GM19463 (cell line): ENCODE results near the gene KRTAP3-3.
"Not testable (repeated sequence)": the region's sequence is repeated elsewhere in the genome, so short reads cannot be mapped to it uniquely, and the experiment has no call there.

Experiments used
- ATAC-seq: cut with Tn5 transposase; IDR thresholded peaks from one replicate; pipeline ENCODE4 v1.9.1; 2021; ENCODE audit warnings: mild to moderate bottlenecking, moderate library complexity; ENCODE audit not compliant: unreplicated experiment

Gene KRTAP3-3

DNA sequence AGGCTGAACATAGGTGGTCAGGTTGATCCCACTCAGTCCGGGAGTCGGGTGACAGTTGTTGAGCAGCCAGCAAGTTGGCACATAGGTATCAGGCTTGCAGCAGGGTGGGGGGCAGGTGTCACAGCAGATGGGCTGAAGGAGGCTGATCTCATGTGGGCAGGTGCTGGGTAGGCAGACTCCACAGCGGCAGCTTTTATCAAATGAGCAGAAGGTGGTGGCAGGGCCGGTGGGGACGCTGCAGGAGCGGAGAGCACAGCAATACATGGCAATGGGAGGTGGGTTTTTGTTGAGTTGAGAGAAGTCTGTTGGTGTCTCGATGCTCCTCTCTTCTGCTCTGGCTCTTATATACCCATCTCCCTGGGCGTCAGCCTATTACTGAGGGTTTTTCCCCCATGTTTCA, 14.8 kb upstream of the KRTAP3-3 start, which contains the start of gene KRTAP3-1:
Gene KRTAP3-1 (minus strand): TSS at position 318 of the 400 bp plus-strand sequence. CDS start 54 bp downstream, at position 264.
- ATAC-seq, result no peak

DNA sequence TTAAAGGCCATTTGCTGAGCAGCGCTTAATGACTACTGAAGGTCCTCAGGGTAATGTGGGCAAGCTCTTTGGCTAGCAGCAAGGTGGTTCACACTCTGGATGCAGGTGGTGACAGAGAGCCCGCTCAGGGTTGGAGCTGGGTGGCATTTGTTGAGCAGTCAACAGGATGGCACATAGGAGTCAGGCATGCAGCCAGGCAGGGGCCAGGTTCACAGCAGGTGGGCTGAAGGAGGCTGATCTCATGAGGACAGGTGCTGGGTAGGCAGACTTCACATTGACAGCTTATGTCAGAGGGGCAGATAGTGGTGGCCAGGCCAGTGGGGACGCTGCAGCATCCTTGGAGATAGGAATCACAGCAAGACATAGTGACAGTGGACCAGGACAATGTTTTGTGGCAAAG, 10.4 kb upstream of the KRTAP3-3 start:
- ATAC-seq, result no peak

DNA sequence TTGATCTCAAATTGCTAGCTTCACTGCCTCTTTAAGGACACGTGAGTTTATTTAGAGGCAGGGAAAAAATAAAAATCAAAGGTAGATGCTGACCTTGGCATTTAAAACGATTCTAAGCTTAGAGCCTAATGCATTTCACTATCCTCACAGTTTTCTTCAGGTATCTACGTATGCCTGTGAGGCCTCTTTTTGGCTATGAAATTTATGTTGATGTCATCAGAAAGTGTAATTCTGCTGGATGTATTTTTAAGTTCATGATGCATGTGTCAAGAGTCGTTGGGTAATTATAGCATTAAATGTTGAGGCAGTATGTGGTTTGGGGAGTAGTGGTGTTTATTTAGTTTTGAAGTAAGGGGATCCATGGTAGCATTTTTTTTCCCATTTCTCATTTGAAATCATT, 10.0 kb upstream of the KRTAP3-3 start:
- no peak for ATAC-seq

DNA sequence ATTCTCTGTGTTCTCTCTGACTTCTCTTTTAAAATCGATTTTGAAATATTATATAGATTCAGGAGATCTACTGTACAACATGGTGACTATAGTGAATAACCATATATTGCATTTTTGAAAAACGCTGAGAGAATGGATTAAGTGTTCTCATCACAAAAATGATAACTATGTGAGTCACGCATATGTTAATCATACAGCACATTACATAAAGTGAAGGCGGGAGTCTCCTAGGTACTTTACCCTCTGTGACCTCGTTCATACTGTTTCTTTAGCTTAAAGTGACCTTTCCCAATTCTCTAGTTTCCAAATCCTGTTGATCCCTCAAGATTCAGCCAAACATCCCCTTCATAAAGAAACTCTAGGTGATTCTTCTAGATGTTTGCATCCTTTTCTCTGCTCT, 8.8 kb upstream of the KRTAP3-3 start:
- ATAC-seq, result no peak

DNA sequence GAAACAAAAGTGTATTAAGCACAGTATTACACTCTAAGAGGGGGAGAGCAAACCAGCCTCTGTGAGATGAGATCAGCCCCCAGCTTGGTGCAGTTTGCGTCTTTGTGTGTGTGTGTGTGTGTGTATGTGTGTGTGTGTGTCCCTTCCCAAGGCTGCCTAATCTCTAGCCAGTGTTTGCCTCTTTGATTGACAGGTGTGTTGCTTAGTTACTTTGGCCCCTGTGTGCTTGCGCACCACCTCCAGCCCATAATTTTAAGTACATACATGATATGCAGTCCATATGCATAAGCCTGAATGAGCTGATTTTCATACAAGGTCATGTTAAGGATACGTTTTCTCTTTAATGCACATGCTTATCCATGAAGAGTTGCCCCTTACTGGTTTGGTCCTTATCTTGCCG, 7.8 kb upstream of the KRTAP3-3 start:
- no peak for ATAC-seq

DNA sequence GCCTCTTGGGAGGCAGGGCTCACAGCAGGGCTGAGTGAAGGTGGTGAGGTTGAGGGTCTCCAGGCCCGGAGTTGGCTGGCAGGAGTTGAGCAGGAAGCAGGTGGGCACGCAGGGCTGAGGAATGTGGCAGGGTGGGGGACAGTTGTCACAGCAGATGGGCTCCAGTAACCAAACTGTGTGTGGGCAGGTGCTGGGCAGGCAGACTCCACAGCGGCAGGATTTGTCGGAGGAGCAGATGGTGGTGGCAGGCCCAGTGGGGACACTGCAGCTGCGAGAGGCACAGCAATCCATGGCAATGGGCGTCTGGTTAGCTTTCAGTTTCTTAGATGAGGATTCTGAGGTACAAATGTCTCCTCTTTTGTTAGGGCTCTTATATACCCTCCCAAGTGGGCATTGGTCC, 5.6 kb upstream of the KRTAP3-3 start, which contains the start of gene KRTAP3-2:
Gene KRTAP3-2 (minus strand): TSS at position 344 of the 400 bp plus-strand sequence. CDS start 53 bp downstream, at position 291.
- not testable (repeated sequence) for ATAC-seq

DNA sequence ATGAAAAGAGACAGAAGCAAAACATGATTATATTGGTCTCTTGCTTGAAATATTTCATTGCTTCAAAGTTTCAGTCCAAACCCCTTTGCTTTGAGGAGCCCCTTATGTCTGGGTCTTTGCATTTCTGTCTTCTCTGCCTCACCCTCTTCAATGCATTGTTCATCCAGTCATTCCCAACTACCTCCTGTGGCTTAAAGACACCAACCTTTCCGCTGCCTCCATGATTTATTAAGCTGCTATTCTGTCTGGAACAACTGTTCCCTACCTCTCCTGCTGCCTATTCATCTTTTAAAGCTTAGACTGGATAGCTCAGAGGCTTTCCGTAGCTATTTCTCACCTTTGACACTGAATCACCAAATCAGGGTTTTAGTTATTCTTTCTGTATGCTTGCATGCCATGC, 3.4 kb upstream of the KRTAP3-3 start:
- ATAC-seq, result no peak

DNA sequence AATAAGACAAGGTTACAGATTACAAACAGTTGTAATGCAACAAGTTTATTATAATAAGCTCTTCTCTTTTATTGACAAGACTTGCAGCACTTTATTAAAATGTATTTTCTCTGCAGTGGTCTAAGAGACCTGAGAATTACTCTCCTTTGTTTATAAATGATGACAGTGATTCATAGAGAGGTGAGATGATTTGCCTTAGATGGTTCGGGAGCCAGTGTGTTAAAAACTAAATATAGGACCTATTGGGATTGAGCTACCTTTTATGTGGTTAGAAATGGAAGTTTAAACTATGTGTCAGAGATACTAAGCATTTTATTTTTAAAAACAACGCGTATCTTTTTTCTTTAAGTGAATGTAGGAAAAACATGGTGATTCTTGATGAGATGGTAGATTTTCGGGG, 2.9 kb upstream of the KRTAP3-3 start:
- ATAC-seq, result no peak

DNA sequence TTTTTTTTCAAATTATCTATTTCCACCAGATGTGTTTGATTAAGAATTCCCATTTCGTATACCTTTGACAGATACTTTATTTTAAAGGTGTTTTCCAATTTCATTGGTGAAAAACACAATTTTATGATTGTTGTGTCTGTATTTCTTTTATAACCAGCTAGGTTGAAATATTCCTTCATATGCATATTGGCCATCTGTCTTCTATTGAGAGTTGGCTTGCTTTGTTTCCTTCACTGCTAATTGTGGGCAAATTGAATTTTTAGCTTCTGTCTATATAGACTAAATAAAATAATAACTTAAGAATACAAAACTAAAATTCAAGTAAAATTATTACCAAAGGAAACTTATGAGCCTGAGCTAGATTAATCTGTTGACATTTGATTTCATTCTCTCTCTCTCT, 1.2 kb upstream of the KRTAP3-3 start:
- ATAC-seq, result no peak

DNA sequence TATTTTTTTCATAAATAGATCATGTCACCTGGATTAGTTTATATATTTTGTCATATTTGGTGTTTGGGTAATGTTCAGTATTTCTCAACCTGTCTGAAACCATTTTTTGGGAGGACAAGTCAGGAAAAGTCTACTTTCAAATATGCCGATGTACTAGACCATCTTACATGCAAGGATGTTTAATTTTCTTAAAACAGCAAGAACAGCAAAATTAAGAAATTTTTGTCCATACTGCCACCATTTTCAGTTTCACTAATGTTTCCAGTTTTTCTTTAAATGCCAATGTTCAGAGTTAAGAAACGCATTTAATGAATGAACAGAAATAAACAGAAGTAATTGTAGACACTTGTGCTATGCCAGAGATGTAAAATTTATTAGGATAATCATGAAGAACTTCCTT, 880 bp downstream of the KRTAP3-3 start:
- ATAC-seq, result no peak

DNA sequence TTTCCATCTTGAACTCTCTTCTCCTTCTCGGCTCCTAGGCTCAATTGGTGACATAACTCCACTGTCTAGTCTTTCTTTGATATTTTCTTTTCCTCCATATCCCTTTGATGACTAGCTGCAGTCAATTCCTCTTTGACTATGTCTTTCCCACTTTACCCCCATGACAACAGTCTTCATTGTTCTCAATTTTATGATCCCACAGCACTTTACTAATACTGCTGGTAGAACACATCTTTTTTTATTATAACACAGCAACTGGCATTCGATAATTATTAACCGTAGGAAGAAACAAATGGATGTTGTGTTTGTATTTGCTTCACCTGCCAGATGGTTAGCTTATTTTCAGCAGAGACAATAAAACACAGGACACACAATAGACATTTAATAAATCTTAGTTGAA, 1.3 kb downstream of the KRTAP3-3 start:
- no peak for ATAC-seq

DNA sequence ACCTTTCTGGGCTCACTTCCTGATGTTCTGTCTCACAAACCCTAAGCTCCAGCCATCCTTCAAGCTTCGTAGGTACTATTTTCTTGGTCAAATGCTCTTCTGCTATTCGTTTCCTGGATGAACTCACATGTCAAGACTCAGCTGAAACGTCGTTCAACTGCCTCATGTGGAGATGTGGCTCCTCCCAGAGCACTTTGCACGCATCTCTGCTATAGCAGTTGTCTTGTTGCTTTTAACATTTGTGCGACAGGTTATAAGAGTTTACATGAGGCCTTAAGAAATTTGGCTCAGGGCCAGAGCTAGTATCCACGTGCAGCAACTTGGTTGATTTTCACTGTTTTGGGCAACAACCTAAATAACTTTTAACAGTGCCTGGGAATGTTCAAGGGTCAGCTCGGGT, 7.0 kb downstream of the KRTAP3-3 start:
- no peak for ATAC-seq

DNA sequence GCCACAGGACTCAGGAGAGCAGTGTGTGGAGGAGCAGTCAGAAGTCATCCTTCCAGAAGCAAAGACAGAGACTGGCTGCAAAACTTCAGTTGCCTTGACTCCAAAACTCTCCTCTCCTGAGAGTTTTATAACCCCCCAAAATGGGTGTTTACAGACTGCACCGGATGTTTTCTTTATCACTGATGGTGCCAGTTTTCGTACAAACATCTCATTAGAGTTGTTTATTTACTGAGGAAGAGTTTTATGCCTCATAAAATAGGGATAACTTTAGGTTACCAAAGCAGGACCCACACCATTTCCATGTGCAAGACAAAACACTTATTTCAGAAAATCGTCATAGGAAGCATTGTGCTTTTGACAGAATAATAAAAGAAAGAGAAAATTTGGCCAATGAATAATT, 9.7 kb downstream of the KRTAP3-3 start, which contains the start of gene KRT40:
Gene KRT40 (minus strand): TSS at position 101 of the 400 bp plus-strand sequence. CDS start 53 bp downstream, at position 48.
- ATAC-seq, result no peak

DNA sequence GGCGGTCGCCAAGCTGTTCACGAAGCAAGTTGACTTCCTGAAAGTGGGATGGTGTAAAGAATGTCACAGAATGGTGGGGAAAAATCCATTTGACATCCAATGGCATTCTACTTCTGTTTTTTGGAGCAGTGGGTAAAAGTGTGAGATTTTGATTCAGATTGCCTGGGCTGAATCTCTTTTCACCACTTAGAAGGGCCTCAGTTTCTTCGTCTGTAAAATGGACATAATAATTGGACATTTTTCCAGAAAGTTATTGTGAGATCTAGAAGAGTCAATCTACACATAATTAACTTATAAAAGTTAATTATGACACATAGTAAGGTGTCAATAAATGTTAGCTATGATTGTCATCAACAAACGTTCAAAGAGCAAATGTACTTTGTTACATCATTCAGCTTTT, 12.8 kb downstream of the KRTAP3-3 start:
- ATAC-seq, result no peak

DNA sequence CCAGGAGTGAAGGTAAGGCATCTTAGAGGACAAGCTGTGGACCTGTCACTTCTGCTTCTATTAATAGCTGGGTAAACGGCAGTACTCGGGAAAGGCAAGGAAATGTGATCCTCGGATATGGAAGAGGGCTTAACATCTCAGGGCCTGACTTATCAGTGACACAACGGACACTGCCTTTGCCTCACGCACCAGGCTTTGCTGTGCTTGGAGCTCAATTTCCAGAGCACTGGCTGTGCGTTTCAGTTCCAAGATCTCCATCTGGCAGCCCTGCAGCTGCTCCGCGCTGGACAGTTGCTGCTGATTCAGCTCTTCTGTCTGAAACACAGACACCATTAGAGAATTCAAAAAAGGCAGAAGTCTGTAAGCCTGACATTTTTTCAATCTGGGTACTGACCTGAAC, 13.4 kb downstream of the KRTAP3-3 start:
- no peak for ATAC-seq

DNA sequence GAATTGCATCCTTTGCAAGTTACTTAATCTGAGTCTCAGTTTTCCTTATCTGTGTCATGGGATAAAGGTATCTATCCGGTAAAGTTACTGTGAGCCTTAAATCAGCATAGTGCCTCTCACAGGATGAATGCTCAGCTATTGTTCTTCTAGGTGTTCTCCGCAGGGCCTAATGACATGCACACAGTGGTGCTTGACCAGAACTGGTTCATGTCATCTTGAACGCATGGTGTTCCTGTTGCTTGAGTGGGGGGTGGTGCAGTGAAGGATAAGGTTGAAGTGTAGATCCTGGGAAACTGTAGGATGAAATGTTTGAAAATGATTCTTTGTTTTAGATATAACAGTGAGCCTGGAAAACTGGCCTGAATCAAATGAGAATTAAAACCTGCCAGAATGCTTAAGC, 13.8 kb downstream of the KRTAP3-3 start:
- no peak for ATAC-seq

DNA sequence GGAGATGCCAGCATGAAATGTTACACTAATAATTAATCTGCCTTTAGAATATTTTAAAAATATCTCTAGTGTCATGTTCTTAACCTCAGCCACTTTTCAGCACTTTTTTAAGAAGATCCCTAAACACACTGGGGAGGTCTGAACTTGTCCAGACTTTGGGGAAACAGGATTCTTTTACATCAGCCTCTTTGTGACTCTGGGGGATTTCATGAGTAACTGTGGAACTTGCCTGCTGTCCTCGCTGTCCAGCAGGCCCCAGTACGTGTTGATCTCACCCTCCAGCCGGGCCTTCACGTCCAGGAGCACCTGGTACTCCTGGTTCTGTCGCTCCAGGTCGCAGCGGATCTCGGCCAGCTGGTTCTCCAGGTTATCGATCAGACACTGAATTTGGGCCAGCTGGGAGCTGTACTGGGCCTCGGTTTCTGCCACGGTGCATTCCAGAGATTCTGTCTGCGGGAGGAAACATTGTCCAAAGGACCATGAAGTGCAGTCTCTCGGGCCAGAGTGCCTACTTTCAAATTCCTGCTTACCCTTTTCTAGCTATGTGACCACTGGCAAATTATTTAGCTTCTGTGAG, 15.3 kb downstream of the KRTAP3-3 start:
- ATAC-seq, result no peak

DNA sequence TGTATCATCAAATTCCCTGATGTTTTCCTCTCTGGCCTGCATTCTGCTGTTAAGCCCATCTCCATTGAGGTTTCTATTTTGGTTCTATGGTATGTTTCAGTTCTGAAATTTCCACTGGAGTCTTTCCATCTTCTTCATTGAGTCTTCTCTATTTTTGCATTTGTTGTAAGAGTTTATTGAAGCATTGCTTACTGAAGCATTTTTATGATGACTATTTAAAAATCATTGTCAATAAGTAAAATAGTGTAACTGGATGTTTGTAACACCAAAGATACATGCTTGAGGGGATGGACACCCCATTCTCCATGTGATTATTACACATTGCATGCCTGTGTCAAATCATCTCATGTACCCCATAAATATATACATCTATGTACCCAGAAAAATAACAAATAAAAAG, 18.4 kb downstream of the KRTAP3-3 start:
- no peak for ATAC-seq

DNA sequence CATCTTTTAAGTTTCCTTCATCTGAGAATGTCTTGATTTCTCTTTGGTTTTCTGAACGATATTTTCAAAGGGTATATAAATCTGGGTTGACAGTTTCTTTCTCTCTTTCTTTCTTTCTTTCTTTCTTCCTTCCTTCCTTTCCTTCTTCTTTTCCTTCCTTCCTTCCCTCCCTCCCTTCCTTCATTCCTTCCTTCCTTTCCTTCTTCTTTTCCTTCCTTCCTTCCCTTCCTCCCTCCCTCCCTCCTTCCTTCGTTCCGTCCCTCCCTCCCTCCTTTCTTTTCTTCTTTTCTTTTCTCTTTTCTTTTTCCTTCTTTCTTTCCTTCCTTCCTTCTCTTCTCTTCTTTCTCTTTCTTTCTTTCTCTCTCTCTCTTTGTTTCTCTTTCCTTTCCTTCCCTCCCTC, 19.6 kb downstream of the KRTAP3-3 start:
- ATAC-seq, result no peak

DNA sequence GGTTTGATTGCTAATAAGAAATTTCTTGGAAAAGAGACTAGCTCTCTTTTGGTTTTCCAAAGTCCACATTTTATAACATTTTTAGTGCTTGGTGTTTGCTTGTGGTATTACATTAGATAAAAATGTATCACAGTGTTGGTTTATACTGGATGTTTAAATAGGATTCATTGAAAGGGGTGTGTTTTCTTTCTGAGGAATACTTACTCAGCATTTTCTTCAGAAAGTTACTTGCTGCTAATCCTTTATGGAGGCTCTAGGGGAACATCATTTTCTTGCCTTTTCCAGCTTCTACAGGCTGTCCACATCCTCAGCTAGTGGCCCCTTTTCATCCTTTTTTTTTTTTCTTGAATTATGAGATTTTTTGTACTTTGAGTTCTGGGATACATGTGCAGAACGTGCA, 26.4 kb downstream of the KRTAP3-3 start:
- ATAC-seq, result no peak

DNA sequence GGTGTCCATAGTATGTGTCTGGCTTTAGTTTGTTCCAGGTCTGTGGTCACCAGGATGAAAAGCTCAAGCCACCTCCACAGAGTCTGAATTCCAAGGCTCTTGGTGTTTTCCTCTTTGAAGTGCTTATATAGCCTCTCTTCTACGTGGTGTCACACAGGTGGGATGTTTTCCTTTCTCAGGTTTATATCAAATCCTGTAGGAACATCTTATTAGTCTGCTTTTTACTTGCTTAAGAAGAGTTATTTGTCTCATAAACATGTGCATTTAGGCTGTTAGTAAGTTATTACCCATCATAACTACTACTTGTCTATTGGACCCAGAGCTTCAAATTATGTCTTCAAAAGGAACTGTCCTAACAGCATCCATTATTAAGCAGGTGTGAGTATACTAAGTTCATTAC, 27.1 kb downstream of the KRTAP3-3 start, which contains the start of gene KRT39:
Gene KRT39 (minus strand): TSS at position 101 of the 400 bp plus-strand sequence. CDS start 92 bp downstream, at position 9.
- ATAC-seq, result no peak

DNA sequence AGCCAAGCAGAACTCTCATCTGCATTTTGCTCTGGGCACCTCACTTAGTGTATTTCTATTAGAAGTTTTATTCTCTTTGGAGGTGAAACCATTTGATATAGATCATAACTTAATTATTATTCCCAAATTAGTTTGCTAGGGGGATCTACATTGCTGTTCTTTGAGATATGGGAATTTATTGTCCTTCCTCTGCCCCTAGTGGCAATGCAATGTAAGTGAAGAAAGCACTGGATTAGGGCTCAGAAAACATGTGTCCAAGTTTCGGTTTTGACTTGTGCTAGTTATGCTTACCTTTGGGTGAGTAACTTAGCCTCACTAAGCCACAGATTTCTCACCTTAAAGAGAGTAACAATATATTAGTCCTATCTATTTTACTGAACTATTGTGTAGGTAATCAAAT, 30.1 kb downstream of the KRTAP3-3 start:
- no peak for ATAC-seq

DNA sequence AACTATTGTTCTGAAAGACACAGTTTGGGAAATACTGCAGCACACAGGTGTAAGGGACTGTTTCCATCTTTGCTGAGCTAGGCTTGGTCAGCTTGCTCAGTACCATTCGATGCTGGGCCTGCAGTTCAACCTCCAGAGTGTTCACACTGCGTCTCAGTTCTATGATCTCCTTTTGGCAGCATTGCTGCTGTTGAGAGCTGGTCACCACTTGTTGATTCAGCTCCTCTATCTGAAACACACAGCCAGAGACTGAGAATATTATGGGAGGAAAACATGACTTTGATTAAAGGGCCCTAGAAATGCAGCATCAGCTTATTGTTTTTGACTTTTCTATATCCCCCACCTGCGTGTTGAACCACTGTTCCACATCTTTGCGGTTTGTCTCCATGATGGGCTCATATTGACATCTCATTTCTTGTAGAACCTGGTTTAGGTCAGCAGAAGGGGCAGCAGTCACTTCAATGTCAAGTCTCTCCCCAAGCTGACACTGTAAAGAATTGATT, 31.9 kb downstream of the KRTAP3-3 start:
- no peak for ATAC-seq
